Measurements from ENCODE around the gene DSCAM. TPM values are rescaled to one million over a fixed set of nuclear protein-coding genes. Genes with fewer than 3 reads are reported as not detected.
"Not testable (repeated sequence)": the region's sequence is repeated elsewhere in the genome, so short reads cannot be mapped to it uniquely, and the experiment has no call there.

The DSCAM gene
- polyA plus RNA-seq, 3 donors = not detected

DNA sequence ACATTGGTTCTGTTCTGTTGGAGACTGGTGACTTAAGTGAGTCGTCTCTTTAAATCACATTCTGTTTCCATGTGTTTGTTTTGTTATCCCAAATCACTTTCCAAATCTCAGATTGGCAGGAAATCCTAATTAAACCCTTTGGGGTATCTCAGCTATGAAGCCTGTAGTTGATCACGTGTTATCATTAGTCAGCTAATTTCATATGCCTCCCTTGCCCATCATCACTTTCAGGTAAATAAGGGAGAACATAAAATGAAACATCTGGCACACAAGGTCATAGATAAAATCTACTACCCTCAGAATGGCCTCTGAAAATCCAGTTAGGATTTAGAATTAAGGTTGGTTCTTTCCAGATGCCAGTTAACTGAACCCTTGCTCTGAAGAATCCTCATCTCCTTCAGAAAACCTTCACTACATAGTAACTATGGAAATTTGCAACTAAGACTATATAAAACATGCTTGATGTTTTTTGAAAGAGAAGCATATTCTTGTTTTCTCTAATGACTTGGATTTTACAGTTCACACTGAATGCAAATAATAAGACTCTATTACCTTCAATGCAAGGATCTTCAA lies 401.5 kb downstream of the DSCAM start:
- WGBS (ENCODE audit: insufficient coverage) = no CpG with 5 or more reads among the region's 2 CpGs

GRCh38 chr21:40439581-40439980 lies 407.4 kb downstream of the DSCAM start:
- H3K4me2 ChIP-seq (replicated peaks; ENCODE audit: extremely low read depth, low read length, poor library complexity, severe bottlenecking); H3K27ac ChIP-seq (ENCODE audit: low read depth in 1 of 2, low read length in 2 of 2); H3K36me3 ChIP-seq (replicated peaks in 1 of 2; ENCODE audit: control insufficient read depth in 1 of 2, insufficient read depth in 2 of 2, low read length in 2 of 2); H3K36me3 Mint-ChIP-seq; intact Hi-C loops (cut with micrococcal nuclease); H4K20me1 ChIP-seq (ENCODE audit: insufficient read depth, low read length); H3K27me3 ChIP-seq (ENCODE audit: control insufficient read depth in 2 of 2, insufficient read depth in 2 of 2, low read length in 2 of 2); H3K27me3 Mint-ChIP-seq (ENCODE audit: low read depth in 3 of 3); H3K4me1 Mint-ChIP-seq; H3K4me1 ChIP-seq (ENCODE audit: control insufficient read depth in 1 of 2, insufficient read depth in 2 of 2, low read length in 2 of 2); H3K4me3 ChIP-seq (replicated peaks in 1 of 3; ENCODE audit: low read depth in 2 of 3, low read length in 3 of 3); H3K79me2 ChIP-seq (ENCODE audit: insufficient read depth, low read length); H2AFZ ChIP-seq (ENCODE audit: insufficient read depth, low read depth, low read length, poor library complexity, severe bottlenecking); H3K9ac ChIP-seq (ENCODE audit: insufficient read depth, low read length, poor library complexity, severe bottlenecking); DNase-seq; H3K27ac Mint-ChIP-seq; H3K4me3 Mint-ChIP-seq: not testable (repeated sequence)
- no CpG with 5 or more reads among the region's 2 CpGs for WGBS (ENCODE audit: insufficient coverage)
- H3K9me3 Mint-ChIP-seq = peaks cover 3 to 14% (median 8%) of the 10 kb centered on the region in 7 donors
- peaks cover 7 to 14% of the 10 kb centered on the region in 2 donors for H3K9me3 ChIP-seq (replicated peaks in 1 of 2; ENCODE audit: control insufficient read depth in 1 of 2, insufficient read depth in 1 of 2, low read length in 2 of 2)

More for the DNA sequence above, 401.5 kb downstream of the DSCAM start:
- H3K9me3 Mint-ChIP-seq = peaks cover 0 to 14% (median 4%) of the 10 kb centered on the region in 7 donors
- no peak overlapping the region for H2AFZ ChIP-seq (ENCODE audit: insufficient read depth, low read depth, low read length, poor library complexity, severe bottlenecking)
- no peaks in the 10 kb centered on the region for H3K36me3 Mint-ChIP-seq
- H3K9ac ChIP-seq (ENCODE audit: insufficient read depth, low read length, poor library complexity, severe bottlenecking) = no peak overlapping the region
- H3K27me3 Mint-ChIP-seq (ENCODE audit: low read depth in 3 of 3) = peaks cover 0 to 2% (median 0%) of the 10 kb centered on the region in 3 donors
- H3K79me2 ChIP-seq (ENCODE audit: insufficient read depth, low read length) = no peaks in the 10 kb centered on the region
- no peaks in the 10 kb centered on the region for H3K4me1 Mint-ChIP-seq
- H3K4me1 ChIP-seq (ENCODE audit: control insufficient read depth in 1 of 2, insufficient read depth in 2 of 2, low read length in 2 of 2) = no peaks in the 10 kb centered on the region
- TF ChIP-seq, protein P1, sequence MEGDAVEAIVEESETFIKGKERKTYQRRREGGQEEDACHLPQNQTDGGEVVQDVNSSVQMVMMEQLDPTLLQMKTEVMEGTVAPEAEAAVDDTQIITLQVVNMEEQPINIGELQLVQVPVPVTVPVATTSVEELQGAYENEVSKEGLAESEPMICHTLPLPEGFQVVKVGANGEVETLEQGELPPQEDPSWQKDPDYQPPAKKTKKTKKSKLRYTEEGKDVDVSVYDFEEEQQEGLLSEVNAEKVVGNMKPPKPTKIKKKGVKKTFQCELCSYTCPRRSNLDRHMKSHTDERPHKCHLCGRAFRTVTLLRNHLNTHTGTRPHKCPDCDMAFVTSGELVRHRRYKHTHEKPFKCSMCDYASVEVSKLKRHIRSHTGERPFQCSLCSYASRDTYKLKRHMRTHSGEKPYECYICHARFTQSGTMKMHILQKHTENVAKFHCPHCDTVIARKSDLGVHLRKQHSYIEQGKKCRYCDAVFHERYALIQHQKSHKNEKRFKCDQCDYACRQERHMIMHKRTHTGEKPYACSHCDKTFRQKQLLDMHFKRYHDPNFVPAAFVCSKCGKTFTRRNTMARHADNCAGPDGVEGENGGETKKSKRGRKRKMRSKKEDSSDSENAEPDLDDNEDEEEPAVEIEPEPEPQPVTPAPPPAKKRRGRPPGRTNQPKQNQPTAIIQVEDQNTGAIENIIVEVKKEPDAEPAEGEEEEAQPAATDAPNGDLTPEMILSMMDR (IDR thresholded peaks at IDR 0.05) = no peak
- no peak overlapping the region for H3K4me3 ChIP-seq (replicated peaks in 1 of 3; ENCODE audit: low read depth in 2 of 3, low read length in 3 of 3)
- H3K4me3 Mint-ChIP-seq = no peak overlapping the region
- no peak for DNase-seq
- peaks cover 0 to 12% of the 10 kb centered on the region in 2 donors for H3K9me3 ChIP-seq (replicated peaks in 1 of 2; ENCODE audit: control insufficient read depth in 1 of 2, insufficient read depth in 1 of 2, low read length in 2 of 2)
- no peaks in the 10 kb centered on the region for H4K20me1 ChIP-seq (ENCODE audit: insufficient read depth, low read length)
- no peak overlapping the region for H3K4me2 ChIP-seq (replicated peaks; ENCODE audit: extremely low read depth, low read length, poor library complexity, severe bottlenecking)
- no peaks in the 10 kb centered on the region for H3K36me3 ChIP-seq (replicated peaks in 1 of 2; ENCODE audit: control insufficient read depth in 1 of 2, insufficient read depth in 2 of 2, low read length in 2 of 2)
- intact Hi-C loops (cut with micrococcal nuclease) = no loop called here
- no peak overlapping the region for H3K27ac Mint-ChIP-seq
- H3K27me3 ChIP-seq (ENCODE audit: control insufficient read depth in 2 of 2, insufficient read depth in 2 of 2, low read length in 2 of 2) = no peaks in the 10 kb centered on the region
- no peak overlapping the region for H3K27ac ChIP-seq (ENCODE audit: low read depth in 1 of 2, low read length in 2 of 2)
